ENCODE data around the gene ADRB2. TPM values are rescaled to one million over a fixed set of nuclear protein-coding genes. Genes with fewer than 3 reads are reported as not detected.

Gene ADRB2
- total and polyA plus RNA-seq, 10 of the 15 experiments (the other 5 are each of a cell fraction or from before 2014, with no cell fraction given), result 0.03 to 0.34 (median 0.18) TPM; not detected in 1

DNA sequence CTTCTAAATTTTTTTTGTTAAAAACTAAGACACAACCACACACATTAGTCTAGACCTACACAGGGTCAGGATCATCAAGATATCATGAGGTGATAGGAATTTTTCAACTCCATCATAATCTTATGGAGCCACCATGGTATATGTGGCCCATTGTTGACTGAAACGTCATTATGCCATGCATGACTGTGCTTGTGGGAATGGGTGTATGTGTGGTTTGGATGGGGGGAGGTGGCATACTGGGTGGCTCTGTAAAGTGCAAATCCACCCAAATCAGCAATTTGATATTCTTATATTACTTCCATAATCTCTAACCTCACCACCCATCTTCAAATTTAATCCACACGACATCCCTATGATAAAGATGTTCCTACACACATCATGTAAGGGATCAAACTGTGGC, 21.0 kb downstream of the ADRB2 start (continued):
- no peak for TF ChIP-seq POLR2AphosphoS2 (IDR thresholded peaks at IDR 0.05; ENCODE audit: low read depth, low read length)
- no peak for TF ChIP-seq ZNF217 (IDR thresholded peaks at IDR 0.05)
- no peak for TF ChIP-seq NR2C2 (IDR thresholded peaks at IDR 0.05; ENCODE audit: borderline replicate concordance, control insufficient read depth, insufficient read length, low read depth)
- TF ChIP-seq, protein P1, sequence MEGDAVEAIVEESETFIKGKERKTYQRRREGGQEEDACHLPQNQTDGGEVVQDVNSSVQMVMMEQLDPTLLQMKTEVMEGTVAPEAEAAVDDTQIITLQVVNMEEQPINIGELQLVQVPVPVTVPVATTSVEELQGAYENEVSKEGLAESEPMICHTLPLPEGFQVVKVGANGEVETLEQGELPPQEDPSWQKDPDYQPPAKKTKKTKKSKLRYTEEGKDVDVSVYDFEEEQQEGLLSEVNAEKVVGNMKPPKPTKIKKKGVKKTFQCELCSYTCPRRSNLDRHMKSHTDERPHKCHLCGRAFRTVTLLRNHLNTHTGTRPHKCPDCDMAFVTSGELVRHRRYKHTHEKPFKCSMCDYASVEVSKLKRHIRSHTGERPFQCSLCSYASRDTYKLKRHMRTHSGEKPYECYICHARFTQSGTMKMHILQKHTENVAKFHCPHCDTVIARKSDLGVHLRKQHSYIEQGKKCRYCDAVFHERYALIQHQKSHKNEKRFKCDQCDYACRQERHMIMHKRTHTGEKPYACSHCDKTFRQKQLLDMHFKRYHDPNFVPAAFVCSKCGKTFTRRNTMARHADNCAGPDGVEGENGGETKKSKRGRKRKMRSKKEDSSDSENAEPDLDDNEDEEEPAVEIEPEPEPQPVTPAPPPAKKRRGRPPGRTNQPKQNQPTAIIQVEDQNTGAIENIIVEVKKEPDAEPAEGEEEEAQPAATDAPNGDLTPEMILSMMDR (IDR thresholded peaks at IDR 0.05 in 2 of 3, conservative IDR thresholded peaks at IDR 0.05 in 1 of 3; ENCODE audit: control insufficient read depth in 2 of 3, extremely low read depth in 1 of 3, insufficient read depth in 1 of 3, low read depth in 3 of 3, low read length in 3 of 3), result no peak
- no peak for TF ChIP-seq JUND (IDR thresholded peaks at IDR 0.05; ENCODE audit: low read depth, low read length)

- Histone ChIP-seq H3K27ac (ENCODE audit: control insufficient read depth, insufficient read depth) (no peak overlapping the region), H3K4me1 (ENCODE audit: control insufficient read depth, insufficient read depth, low read length) (no peaks in the 10 kb centered on the region)
- POLR2A ChIA-PET, result no interaction called here
- no peak for TF ChIP-seq IKZF1 (conservative IDR thresholded peaks at IDR 0.05)
- no peak for TF ChIP-seq TARDBP (IDR thresholded peaks at IDR 0.05; ENCODE audit: borderline replicate concordance)
- TF ChIP-seq, protein P2, sequence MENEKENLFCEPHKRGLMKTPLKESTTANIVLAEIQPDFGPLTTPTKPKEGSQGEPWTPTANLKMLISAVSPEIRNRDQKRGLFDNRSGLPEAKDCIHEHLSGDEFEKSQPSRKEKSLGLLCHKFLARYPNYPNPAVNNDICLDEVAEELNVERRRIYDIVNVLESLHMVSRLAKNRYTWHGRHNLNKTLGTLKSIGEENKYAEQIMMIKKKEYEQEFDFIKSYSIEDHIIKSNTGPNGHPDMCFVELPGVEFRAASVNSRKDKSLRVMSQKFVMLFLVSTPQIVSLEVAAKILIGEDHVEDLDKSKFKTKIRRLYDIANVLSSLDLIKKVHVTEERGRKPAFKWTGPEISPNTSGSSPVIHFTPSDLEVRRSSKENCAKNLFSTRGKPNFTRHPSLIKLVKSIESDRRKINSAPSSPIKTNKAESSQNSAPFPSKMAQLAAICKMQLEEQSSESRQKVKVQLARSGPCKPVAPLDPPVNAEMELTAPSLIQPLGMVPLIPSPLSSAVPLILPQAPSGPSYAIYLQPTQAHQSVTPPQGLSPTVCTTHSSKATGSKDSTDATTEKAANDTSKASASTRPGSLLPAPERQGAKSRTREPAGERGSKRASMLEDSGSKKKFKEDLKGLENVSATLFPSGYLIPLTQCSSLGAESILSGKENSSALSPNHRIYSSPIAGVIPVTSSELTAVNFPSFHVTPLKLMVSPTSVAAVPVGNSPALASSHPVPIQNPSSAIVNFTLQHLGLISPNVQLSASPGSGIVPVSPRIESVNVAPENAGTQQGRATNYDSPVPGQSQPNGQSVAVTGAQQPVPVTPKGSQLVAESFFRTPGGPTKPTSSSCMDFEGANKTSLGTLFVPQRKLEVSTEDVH (IDR thresholded peaks at IDR 0.05; ENCODE audit: low read depth, partially characterized antibody), result no peak
- no peak for TF ChIP-seq LARP7 (IDR thresholded peaks at IDR 0.05)
- no peak for TF ChIP-seq CREM (IDR thresholded peaks at IDR 0.05; ENCODE audit: low read depth)
- TF ChIP-seq ASH2L (IDR thresholded peaks at IDR 0.05; ENCODE audit: borderline replicate concordance, low read depth), result no peak
- TF ChIP-seq MEF2A (IDR thresholded peaks at IDR 0.05; ENCODE audit: insufficient read depth, low read depth, low read length), result no peak
- TF ChIP-seq ATF2 (IDR thresholded peaks at IDR 0.05; ENCODE audit: low read length), result no peak
- no peak for TF ChIP-seq TCF3 (IDR thresholded peaks at IDR 0.05; ENCODE audit: borderline replicate concordance, insufficient read depth, low read depth, low read length)
- no peak for TF ChIP-seq HDAC6 (IDR thresholded peaks at IDR 0.05; ENCODE audit: unreplicated experiment)
- no peak for TF ChIP-seq SUPT20H (IDR thresholded peaks at IDR 0.05; ENCODE audit: borderline replicate concordance, control insufficient read depth, low read depth, low read length)
- no peak for TF ChIP-seq ETV6 (conservative IDR thresholded peaks at IDR 0.05 in 1 of 2, IDR thresholded peaks at IDR 0.05 in 1 of 2; ENCODE audit: borderline replicate concordance in 1 of 2, low read depth in 1 of 2)
Observed at GRCh38 chr5:148848393-148849031, 22.1 kb downstream of the ADRB2 start.

More at GRCh38 chr5:148848393-148849031, 22.1 kb downstream of the ADRB2 start:
- CTCF ChIA-PET, result interaction anchor here (0.6 kb wide), 1 partner anchor 114 kb away, joined by 3 read pairs; no protein-coding TSS in a partner anchor
- H3K4me2 ChIP-seq (ENCODE audit: control insufficient read depth, insufficient read depth), result no peak overlapping the region
- no peaks in the 10 kb centered on the region for H4K20me1 ChIP-seq (ENCODE audit: control insufficient read depth, insufficient read depth)
- intact Hi-C loops (cut with micrococcal nuclease; ENCODE audit: unreplicated experiment), result no loop called here
- no peaks in the 10 kb centered on the region for H3K9me3 ChIP-seq (replicated peaks; ENCODE audit: control insufficient read depth, insufficient read depth, low read length)
- H3K79me2 ChIP-seq (ENCODE audit: control insufficient read depth, insufficient read depth, low read length), result no peaks in the 10 kb centered on the region
- in situ Hi-C loops (cut with MboI), result no loop called here
- BruUV-seq (replicated peaks), result no TSS peak
- FAIRE-seq, result no peak
- no peak for ATAC-seq
- no peaks in the 10 kb centered on the region for H3K36me3 ChIP-seq (ENCODE audit: control insufficient read depth in 2 of 2, insufficient read depth in 2 of 2, low read length in 1 of 2)
- SMC1A ChIA-PET (ENCODE audit: uncharacterized antibody, unreplicated experiment), result interaction anchor here (1.2 kb wide), 1 partner anchor 100 kb away, joined by 3 read pairs; no protein-coding TSS in a partner anchor
- H3K9ac ChIP-seq (ENCODE audit: control insufficient read depth, insufficient read depth, low read length), result no peak overlapping the region
- H3K4me3 ChIP-seq, result no peak overlapping the region
- no peaks in the 10 kb centered on the region for H3K27me3 ChIP-seq (replicated peaks in 1 of 2; ENCODE audit: control insufficient read depth in 2 of 2, insufficient read depth in 2 of 2, low read length in 1 of 2)
- no peak for DNase-seq (ENCODE audit: low read depth, low spot score)
- WGBS (ENCODE audit: insufficient coverage, insufficient replicate concordance, low lambda C conversion rate, missing lambda C conversion rate), result 14% methylated on average over 3 of the region's 3 CpGs
- RAD21 ChIA-PET (ENCODE audit: unreplicated experiment), result no interaction called here
- H2AFZ ChIP-seq (ENCODE audit: control insufficient read depth, low read depth, low read length), result no peak overlapping the region

Data from GM12878 (cell line).